IPS DF 19.7 (cell line): ENCODE data around the gene NUP153.

Source experiments
- DNase-seq: peaks from one replicate; pipeline ENCODE4 v3.0.0-alpha.2; 2013; ENCODE audit warnings: low read depth, low spot score

Gene NUP153

GRCh38 chr6:17662585-17662984 is 44.1 kb downstream of the NUP153 start:
- no peak for DNase-seq

GRCh38 chr6:17656644-17657043 is 50.1 kb downstream of the NUP153 start:
- no peak for DNase-seq

- DNase-seq, result no peak
Measured at GRCh38 chr6:17656092-17656491, 50.6 kb downstream of the NUP153 start.

DNA sequence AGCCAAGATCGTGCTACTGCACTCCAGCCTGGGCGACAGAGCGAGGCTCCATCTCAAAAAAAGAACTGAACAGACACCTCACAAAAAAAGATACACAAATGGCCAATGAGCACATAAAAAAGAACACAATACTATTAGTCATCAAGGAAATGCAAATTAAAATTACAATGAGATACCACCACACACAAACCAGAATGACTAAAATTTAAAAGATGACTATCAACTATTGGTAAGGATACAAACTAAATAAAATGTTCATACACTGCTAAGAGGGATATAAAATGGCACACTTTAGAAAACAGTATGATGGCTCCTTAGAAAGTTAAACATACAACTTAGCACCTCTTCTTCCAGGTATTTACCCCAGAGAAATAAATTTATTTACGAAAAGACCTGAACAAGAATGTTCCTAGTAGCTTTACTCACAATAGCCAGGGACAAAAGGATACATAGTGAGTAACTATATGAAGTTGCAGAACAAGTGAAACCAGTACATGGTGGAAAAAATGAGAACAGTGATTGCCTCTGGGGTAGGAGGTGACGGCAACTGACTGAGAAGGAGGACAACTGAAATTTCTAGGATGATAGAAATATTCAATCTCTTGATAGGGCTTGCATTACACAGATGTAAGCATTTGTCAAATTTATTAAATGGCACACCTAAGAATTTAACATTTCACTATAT is 53.4 kb downstream of the NUP153 start:
- no peak for DNase-seq

DNA sequence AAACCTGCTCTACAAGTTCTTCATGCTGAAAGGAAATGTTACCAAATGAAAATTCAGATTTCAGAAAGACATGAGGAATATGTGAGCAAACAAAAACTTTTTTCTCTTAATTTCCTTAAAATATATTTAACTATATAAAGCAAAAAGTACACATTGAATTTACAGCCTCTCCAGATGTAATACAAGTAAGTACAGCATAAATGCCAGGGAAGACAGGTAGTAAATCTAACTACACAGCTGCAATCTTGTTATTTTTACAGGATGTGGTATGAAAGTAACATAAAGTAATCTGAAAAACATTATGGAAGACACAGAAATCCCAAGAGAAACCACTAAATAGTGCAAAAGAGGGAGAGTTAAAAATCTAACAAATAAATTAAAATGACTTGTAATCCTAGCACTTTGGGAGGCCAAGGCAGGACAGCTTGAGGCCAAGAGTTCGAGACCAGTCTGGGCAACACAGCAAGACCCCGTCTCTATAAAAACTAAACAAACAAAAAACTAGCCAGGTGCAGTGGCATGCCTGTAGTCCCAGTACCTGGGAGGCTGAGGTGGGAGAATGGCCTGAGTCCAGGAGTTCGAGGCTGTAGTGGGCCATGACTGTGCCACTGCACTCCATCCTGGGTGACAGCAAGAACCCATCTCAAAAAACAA is 55.9 kb downstream of the NUP153 start:
- no peak for DNase-seq

DNA sequence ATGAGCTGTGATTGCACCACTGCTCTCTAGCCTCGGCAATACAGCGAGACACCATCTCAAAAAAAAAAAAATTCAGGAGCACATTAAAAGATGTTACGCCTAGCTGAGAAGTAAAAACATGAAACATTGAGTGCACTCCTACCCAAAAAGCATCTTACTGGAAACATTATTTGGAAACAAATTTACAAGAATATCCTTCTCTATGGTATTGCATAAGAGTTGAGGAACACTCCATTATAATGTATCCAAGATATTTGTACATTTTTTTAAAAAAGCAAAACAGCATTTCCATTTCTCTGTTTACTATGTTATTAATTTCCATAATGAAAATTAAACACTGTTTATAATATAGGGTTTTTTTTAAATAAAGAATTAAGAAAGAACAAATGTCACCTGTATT is 58.0 kb downstream of the NUP153 start:
- DNase-seq, result no peak

- DNase-seq, result no peak
Measured at GRCh38 chr6:17640477-17640917, 66.2 kb downstream of the NUP153 start.

GRCh38 chr6:17638212-17638715 is 68.5 kb downstream of the NUP153 start:
- DNase-seq, result no peak

DNA sequence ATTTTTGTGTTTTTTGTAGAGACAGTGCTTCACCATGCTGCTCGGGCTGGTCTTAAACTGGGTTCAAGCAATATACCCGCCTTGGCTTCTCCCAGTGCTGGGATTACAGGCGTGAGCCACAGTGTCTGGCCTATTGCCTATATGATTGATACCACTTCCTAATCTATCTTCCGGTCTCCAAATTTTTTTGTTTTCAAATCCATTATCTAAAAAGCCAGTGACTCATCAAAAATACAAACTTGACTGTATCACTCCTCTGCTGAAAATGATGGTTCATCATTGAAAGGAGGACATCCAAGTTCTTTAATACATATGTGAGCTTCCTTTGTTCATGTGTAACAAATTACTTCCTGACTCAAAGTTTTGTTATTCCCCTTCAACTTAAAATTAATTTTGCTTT is 71.2 kb downstream of the NUP153 start:
- no peak for DNase-seq

- no peak for DNase-seq
Measured at GRCh38 chr6:17633465-17634188, 73.1 kb downstream of the NUP153 start.

DNA sequence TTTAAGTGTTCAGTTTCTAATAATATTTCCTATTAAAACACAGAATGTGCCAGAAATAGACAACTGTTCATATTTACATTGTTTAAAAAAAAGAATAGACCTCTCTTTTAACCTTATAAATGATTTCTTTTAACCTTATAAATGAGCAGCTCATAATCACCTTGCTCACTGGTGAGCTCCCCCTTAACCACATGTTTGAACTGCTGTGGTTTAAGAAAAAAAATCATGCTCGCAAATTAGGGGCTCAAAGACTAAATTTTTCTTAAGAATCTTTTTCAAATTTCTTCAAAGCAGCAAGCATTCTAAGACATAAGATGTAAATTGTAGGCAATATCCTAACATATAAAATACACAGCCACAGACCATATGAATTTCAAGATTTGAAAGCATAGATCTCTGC is 73.8 kb downstream of the NUP153 start:
- no peak for DNase-seq

DNA sequence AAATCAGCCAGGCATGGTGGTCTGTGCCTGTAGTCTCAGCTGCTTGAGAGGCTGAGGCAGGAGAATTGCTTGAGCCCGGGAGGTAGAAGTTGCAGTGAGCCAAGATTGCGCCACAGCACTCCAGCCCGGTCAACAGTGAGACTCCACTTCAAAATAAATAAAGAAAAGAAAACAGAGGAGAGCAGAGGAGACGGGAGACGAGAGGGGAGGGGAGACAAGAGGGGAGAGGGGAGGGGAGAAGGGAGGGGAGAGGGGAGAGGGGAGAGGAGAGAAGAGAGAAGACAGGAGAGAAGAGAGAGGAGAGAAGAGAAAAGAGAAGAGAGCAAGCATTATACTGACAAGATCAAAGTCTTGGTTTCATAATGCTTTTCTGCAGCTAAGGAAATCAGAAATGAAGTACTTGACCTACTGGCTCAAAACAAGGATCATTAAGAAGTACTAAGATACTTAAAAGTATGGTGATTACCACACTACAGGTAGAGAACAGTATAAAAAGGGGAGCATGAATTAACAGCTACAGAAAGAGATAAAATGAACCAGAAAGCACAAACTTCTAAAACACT is 76.1 kb downstream of the NUP153 start:
- DNase-seq, result no peak

DNA sequence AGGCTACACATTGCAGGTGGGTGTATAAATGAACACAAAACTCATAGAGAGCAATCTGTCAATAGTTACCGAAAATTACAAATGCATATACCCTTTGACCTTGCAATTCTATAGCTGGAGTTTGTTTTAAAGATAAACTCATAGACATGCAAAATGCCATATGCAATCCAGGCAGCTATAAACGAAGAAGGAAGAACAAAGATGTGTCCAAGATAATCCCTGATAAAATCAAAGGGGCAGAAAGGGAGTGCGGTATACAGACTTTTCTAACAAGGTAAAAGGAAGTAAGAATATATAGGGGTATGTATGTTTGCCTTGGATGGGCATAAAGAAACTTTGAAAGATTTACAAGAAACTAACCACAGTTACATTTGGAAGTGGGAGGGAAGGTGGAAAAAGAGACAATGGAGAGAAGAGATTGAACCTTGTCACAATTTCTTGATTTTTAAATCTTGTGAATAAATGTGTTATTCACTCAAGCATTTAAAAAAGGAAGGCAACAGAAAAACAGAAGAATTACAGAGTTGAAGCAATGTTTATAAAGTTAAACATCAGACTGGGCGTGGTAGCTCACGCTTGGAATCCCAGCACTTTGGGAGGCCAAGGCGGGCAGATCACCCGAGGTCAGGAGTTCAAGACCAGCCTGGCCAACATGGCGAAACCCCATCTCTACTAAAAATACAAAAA is 76.8 kb downstream of the NUP153 start:
- DNase-seq, result no peak

DNA sequence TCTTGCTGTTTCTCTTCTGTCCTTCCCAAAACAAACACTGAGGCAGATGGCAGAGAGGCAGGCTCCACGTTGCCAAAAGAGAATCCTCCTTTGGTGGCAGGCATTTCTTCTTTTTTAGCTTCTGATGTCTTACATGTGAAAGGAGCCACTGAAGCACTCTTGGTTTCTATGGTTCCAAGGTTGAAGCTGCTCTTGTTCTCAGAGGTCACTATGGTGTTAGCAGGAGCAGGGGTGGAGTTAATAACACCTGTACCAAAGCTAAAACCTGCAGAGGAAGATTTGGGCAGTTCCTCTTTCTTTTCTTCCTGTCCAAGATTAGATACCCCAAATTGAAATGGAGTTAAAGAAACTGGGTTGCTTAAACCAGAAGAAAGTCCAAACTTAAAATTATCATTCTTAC is 77.9 kb downstream of the NUP153 start:
- no peak for DNase-seq

DNA sequence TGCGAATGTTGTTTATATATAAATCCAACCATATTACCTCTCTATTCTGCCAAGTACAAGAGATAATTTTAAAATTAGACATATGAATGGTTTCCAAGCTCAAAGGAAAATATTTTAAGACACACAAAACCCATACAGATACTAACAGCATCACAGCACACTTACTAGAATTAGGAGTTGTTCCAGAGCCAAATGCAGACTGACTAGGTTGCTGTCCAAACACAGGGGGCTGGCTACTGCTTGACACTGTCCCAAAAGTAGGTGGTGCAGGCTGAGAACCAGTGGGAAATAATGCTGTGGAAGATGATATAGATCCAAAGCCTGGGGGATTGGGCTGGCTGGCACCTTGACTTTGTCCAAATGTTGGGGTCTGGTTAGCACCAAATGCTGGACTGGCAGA is 82.3 kb downstream of the NUP153 start:
- DNase-seq, result no peak

- no peak for DNase-seq
Measured at GRCh38 chr6:17622144-17622543, 84.6 kb downstream of the NUP153 start.

- no peak for DNase-seq
Measured at GRCh38 chr6:17621003-17621402, 85.7 kb downstream of the NUP153 start.

DNA sequence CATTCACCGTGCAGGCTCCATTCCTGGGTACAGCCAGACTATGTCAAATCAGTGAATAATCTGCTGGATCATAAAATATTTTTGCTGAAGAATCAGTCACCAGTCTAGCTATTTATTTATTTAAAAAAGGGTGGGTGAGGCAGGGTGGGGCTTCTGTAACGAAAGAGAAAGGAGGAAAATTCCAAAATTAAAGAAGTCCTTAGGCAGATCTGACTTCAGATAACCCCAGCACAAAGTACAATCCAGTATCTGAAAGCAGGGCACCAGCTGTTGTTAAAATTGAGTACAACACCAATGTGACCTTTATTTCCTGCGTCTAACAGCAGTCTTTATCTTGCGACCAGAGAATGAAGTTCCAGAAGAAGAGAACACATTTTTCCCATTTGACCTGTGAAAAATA is 90.9 kb downstream of the NUP153 start:
- DNase-seq, result no peak

GRCh38 chr6:17612048-17612447 is 94.7 kb downstream of the NUP153 start:
- DNase-seq, result no peak

GRCh38 chr6:17610835-17611234 is 95.9 kb downstream of the NUP153 start:
- no peak for DNase-seq

DNA sequence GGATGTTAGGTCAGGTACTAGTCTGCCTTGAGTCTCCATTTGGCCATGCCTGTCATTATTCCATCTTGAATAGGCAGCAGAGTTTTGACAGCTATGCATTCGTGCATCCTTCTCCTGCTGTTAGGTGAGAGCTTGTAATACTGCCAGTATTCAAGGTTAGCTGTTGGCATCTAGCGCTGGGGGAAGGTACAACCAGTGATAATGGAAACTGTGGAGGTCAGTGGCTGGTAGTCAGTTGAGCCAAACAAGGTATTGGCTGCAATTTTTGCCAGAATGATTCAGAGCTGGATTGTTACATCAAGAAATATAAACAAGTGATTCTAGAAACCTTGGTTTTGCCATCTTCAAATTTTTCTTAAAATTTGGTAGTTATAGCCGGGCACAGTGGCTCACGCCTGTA is 100.1 kb downstream of the NUP153 start:
- no peak for DNase-seq

DNA sequence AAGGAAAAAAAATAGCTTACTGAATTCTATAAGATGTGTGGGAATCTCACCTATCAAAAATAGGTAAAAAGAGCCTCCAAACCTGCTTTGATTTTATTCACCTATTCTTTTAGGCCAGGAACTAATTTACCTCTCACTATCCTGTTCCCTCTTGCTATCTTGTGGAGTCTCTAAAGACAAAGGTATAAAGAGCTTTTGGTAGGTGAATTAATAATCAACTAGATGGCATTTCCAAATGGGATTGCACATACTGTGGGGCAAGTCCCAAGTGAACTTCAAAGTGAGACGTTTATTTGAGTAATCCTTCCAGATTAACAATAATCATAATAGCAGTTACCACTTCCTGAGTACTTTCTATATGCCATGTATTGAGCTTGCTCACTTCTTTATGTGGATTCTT is 103.8 kb downstream of the NUP153 start:
- DNase-seq, result no peak
